Lung (tissue), 12 donors: Measurements from ENCODE around the gene KRTAP10-3. TPM values are rescaled to one million over a fixed set of nuclear protein-coding genes. Genes with fewer than 3 reads are reported as not detected.
"Not testable (repeated sequence)": the region's sequence is repeated elsewhere in the genome, so short reads cannot be mapped to it uniquely, and the experiment has no call there.

ENCODE experiments used
- ATAC-seq: fragments of 200-7000 bp; cut with Tn5 transposase; one replicate; pipeline ENCODE4 v1.9.1; 2020; ENCODE audit warnings: moderate number of reproducible peaks; ENCODE audit not compliant: insufficient read depth, low FRiP score
- DNase-seq, 3 donors: peaks; one replicate each; pipeline ENCODE4 v3.0.0-alpha.2; 2013 to 2017
- H3K27ac ChIP-seq, 2 donors: one replicate each; pipeline ENCODE4 v1.5.1; 2013; ENCODE audit warnings: mild to moderate bottlenecking in 2 of 2, moderate library complexity in 2 of 2, control low read depth in 1 of 2, inconsistent platforms in 1 of 2, low read depth in 1 of 2, low read length in 1 of 2
- H3K27me3 ChIP-seq, 3 donors: one replicate each; pipeline ENCODE4 v1.5.1; 2013; ENCODE audit warnings: low read length in 2 of 3; ENCODE audit not compliant: control insufficient read depth in 3 of 3, insufficient read depth in 3 of 3
- H3K36me3 ChIP-seq, 4 donors: one replicate each; pipeline ENCODE4 v1.5.1; 2013; ENCODE audit warnings: low read length in 4 of 4, mild to moderate bottlenecking in 1 of 4, moderate library complexity in 1 of 4; ENCODE audit not compliant: control insufficient read depth in 4 of 4, insufficient read depth in 4 of 4
- H3K4me1 ChIP-seq, 5 donors: one replicate each; pipeline ENCODE4 v1.5.1; 2013; ENCODE audit warnings: low read length in 5 of 5, mild to moderate bottlenecking in 2 of 5, moderate library complexity in 1 of 5; ENCODE audit not compliant: control insufficient read depth in 5 of 5, insufficient read depth in 5 of 5
- H3K4me3 ChIP-seq: one replicate; pipeline ENCODE4 v1.5.1; 2013; ENCODE audit warnings: mild to moderate bottlenecking, control low read depth, moderate library complexity
- H3K9ac ChIP-seq, 2 donors: one replicate each; pipeline ENCODE4 v1.5.1; 2013; ENCODE audit warnings: low read length in 2 of 2, control low read depth in 1 of 2; ENCODE audit not compliant: insufficient read depth in 1 of 2
- H3K9me3 ChIP-seq, 4 donors: one replicate each; pipeline ENCODE4 v1.5.1; 2013; ENCODE audit warnings: low read length in 3 of 4, mild to moderate bottlenecking in 1 of 4, moderate library complexity in 1 of 4; ENCODE audit not compliant: control insufficient read depth in 4 of 4, insufficient read depth in 3 of 4
- WGBS, 2 donors: extraction: QIAGEN DNeasy Blood & Tissue Kit; methylation state at CpG; one replicate each; pipeline ENCODE4 v1.1.7; 2013; 5-methylcytosine and 5-hydroxymethylcytosine counted together
- polyA plus RNA-seq, 2 donors: library from polyadenylated mRNA; stranded (reverse); fragments of 200-250 nt; gene quantifications; one replicate each; pipeline ENCODE4 v1.2.1, GENCODE V29; 2013
- total RNA-seq, 2 donors: library from RNA; depleted of rRNA in 1 of 2; stranded (reverse); fragments of >200 nt in 1 of 2; gene quantifications; one replicate each; pipeline ENCODE4 v1.2.1, GENCODE V29; 2014 to 2021
- TF ChIP-seq, protein P1 (sequence below): IDR thresholded peaks from 2 replicates; pipeline ENCODE4 v1.5.1; 2012; ENCODE audit warnings: mild to moderate bottlenecking; ENCODE audit errors: control extremely low read depth, extremely low read depth
- donor health status: control.
- donor health status: control.
- donor health status: Bipolar disorder and iron deficiency.
- donor health status: healthy.
- donor health status: DM: yes; HTN: yes; CAD: no.

KRTAP10-3 gene
- total and polyA plus RNA-seq, 4 donors = not detected

DNA sequence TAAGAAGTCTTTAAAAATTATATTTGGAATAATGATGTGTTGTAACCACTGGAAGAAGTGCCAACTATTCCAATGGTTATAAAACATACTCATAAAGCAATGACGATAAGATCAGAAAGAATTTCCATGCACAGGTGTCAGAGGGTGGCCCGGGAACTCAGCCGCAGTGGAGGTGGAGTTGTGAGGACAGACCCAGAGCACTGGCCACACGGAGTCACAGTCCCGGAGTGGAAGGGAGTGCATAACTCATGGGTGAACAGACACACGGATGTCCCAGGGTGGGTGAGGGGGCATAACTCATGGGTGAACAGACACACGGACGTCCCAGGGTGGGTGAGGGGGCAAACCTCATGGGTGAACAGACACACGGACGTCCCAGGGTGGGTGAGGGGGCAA is 17.4 kb upstream of the KRTAP10-3 start:
- Histone ChIP-seq H3K4me1 (no peaks in the 10 kb centered on the region), H3K27me3 (peaks cover 0 to 2% (median 2%) of the 10 kb centered on the region in 3 donors), H3K4me3 (no peak overlapping the region), H3K27ac (no peak overlapping the region), H3K36me3 (no peaks in the 10 kb centered on the region), H3K9ac (no peak overlapping the region), H3K9me3 (peaks cover 0 to 38% (median 7%) of the 10 kb centered on the region in 4 donors)
- DNase-seq (no peak), ATAC-seq (no peak)
- TF ChIP-seq, protein P1, sequence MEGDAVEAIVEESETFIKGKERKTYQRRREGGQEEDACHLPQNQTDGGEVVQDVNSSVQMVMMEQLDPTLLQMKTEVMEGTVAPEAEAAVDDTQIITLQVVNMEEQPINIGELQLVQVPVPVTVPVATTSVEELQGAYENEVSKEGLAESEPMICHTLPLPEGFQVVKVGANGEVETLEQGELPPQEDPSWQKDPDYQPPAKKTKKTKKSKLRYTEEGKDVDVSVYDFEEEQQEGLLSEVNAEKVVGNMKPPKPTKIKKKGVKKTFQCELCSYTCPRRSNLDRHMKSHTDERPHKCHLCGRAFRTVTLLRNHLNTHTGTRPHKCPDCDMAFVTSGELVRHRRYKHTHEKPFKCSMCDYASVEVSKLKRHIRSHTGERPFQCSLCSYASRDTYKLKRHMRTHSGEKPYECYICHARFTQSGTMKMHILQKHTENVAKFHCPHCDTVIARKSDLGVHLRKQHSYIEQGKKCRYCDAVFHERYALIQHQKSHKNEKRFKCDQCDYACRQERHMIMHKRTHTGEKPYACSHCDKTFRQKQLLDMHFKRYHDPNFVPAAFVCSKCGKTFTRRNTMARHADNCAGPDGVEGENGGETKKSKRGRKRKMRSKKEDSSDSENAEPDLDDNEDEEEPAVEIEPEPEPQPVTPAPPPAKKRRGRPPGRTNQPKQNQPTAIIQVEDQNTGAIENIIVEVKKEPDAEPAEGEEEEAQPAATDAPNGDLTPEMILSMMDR = no peak
- WGBS, 2 donors = 86 to 89% methylated on average over 8 to 10 of the region's 10 CpGs

DNA sequence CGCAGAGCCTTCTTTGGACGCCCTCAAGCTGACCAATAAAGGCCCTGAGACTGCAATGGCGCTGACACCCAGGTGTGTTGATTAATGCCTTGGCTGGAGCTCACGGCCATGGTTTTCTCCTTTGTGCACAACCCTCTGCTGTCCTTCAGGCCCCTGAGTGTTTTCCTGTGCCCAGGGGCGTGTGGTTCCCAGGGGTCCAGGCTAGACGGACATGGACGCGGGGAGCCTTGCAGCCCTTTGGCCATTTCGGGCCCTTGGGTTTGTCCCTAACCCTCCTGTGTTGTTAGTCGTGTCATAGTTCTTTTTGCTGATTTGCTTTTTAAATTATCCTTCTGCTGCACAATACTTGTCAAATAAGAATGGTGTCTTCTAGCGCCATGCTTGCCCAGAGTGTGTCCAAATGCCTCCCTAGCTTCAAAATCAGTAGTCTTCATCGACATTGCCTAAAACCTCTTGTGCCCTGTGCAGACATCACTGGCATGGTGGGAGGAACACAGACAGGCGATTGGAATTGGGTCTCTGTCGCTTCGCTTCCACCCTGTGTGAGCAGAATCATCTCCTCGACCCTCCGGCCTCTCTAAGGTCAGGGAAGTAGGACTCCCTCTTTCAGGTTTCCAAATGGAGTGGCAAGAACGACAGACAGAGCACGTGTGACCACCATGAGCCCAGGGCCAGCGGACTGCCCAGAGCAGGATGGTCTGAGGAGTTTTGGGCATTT is 16.9 kb upstream of the KRTAP10-3 start:
- H3K27me3 ChIP-seq = peaks cover 0 to 2% (median 2%) of the 10 kb centered on the region in 3 donors
- DNase-seq = no peak
- 86 to 89% methylated on average over 20 of the region's 20 CpGs for WGBS, 2 donors
- TF ChIP-seq, protein P1 = no peak
- no peak for ATAC-seq
- H3K27ac ChIP-seq = no peak overlapping the region
- peaks cover 0 to 37% (median 6%) of the 10 kb centered on the region in 4 donors for H3K9me3 ChIP-seq
- no peak overlapping the region for H3K4me3 ChIP-seq
- H3K9ac ChIP-seq = no peak overlapping the region
- no peaks in the 10 kb centered on the region for H3K36me3 ChIP-seq
- no peaks in the 10 kb centered on the region for H3K4me1 ChIP-seq

DNA sequence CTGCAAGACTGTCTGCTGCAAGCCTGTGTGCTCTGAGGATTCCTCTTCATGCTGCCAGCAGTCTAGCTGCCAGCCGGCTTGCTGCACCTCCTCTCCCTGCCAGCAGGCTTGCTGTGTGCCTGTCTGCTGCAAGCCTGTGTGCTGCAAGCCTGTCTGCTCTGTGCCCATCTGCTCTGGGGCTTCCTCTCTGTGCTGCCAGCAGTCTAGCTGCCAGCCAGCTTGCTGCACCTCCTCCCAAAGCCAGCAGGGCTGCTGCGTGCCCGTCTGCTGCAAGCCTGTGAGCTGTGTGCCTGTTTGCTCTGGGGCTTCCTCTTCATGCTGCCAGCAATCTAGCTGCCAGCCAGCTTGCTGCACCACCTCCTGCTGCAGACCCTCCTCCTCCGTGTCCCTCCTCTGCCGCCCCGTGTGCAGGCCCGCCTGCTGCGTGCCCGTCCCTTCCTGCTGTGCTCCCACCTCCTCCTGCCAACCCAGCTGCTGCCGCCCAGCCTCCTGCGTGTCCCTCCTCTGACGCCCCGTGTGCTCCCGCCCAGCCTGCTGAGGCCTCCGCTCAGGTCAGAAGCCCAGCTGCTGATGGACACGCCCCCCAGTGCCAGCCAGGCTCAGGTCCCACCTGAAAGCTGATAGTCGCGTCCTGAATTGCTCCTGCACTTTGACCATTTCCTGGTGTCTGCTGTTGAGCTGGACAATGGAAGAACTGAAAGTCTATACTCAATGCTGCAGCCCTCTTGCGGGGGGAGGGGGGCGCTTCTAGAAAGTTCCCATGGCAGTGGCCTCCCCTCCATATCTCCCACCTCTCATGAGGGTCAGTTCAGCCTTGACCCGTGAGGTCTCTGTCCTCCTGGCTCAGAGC is 16.1 kb upstream of the KRTAP10-3 start:
- Histone ChIP-seq H3K9me3 (peaks cover 0 to 29% (median 6%) of the 10 kb centered on the region in 4 donors), H3K36me3 (no peaks in the 10 kb centered on the region)

DNA sequence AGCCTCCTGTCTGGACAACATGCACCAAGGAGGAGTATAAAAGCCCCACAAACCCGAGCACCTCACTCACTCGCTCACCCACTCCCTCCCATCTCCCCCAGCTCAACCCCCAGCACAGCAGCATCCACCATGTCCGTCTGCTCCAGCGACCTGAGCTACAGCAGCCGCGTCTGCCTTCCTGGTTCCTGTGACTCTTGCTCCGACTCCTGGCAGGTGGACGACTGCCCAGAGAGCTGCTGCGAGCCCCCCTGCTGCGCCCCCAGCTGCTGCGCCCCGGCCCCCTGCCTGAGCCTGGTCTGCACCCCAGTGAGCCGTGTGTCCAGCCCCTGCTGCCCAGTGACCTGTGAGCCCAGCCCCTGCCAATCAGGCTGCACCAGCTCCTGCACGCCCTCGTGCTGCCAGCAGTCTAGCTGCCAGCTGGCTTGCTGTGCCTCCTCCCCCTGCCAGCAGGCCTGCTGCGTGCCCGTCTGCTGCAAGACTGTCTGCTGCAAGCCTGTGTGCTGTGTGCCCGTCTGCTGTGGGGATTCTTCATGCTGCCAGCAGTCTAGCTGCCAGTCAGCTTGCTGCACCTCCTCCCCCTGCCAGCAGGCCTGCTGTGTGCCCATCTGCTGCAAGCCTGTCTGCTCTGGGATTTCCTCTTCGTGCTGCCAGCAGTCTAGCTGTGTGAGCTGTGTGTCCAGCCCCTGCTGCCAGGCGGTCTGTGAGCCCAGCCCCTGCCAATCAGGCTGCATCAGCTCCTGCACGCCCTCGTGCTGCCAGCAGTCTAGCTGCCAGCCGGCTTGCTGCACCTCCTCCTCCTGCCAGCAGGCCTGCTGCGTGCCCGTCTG is 15.2 kb upstream of the KRTAP10-3 start, which contains the start of gene KRTAP10-4:
TSS of gene KRTAP10-4 (plus strand) at position 100 of the 827 bp plus-strand sequence. CDS start at position 130, 30 bp downstream.
- H3K36me3 ChIP-seq, DNase-seq, H3K4me1 ChIP-seq, H3K9ac ChIP-seq, H3K4me3 ChIP-seq, ATAC-seq, H3K27me3 ChIP-seq, H3K27ac ChIP-seq: not testable (repeated sequence)
- WGBS, 2 donors = 61 to 72% methylated on average over 19 to 22 of the region's 25 CpGs
- H3K9me3 ChIP-seq = peaks cover 0 to 24% (median 6%) of the 10 kb centered on the region in 4 donors

More for the DNA sequence above, 16.1 kb upstream of the KRTAP10-3 start:
- no peak overlapping the region for H3K9ac ChIP-seq
- no peak overlapping the region for H3K27ac ChIP-seq
- ATAC-seq = no peak
- H3K27me3 ChIP-seq = peaks cover 0 to 2% (median 2%) of the 10 kb centered on the region in 3 donors
- no peak for DNase-seq
- WGBS, 2 donors = 42 to 47% methylated on average over 17 to 21 of the region's 21 CpGs
- TF ChIP-seq, protein P1 = no peak
- H3K4me3 ChIP-seq = no peak overlapping the region
- no peaks in the 10 kb centered on the region for H3K4me1 ChIP-seq
